NCI-H1048 (cell line): ENCODE results near the gene NFXL1.
"Not testable (repeated sequence)": the region's sequence is repeated elsewhere in the genome, so short reads cannot be mapped to it uniquely, and the experiment has no call there.

ENCODE experiments used
- DNase-seq: peaks from one replicate; lab custom pipeline; 2025; lab: John Stamatoyannopoulos, UW

Gene NFXL1

DNA sequence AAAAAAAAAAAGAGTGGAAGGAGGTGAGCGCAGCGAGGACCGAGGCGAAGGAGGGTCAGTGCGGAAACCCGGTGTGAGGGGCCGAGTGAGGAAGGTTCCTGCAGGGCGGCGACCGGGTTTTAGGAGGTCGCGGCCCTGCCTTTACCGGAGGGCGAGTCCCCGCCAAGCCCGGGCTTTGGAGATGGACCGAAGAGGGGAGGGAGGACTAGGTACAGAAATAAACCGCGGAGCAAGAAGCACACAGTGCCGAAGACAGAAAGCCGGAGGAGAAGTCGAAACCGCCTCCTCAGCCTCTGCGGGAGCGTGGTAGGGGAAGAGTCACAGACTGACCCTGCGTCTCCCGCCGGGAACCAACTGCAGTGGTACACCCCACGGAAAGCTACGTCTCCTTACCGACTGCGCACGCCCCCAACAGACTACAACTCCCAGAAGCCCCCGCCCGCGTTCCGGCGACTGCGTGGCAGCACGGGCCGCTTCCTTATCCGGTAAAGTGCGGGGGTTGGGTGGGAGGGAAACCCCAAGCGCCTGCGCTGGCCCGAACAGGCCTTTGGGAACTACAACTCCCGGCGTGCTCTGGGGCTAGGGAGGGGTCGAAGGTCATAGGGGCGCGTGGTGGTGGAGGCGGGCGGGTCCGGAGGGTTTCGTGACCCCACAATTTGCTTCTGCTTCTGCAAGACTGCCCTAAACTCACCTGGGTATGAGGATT lies at the start of gene NFXL1:
TSS of gene NFXL1 (minus strand) at position 364 of the 706 bp plus-strand sequence. CDS start 380 bp downstream, outside the sequence.
- DNase-seq = peak; percentile 91

DNA sequence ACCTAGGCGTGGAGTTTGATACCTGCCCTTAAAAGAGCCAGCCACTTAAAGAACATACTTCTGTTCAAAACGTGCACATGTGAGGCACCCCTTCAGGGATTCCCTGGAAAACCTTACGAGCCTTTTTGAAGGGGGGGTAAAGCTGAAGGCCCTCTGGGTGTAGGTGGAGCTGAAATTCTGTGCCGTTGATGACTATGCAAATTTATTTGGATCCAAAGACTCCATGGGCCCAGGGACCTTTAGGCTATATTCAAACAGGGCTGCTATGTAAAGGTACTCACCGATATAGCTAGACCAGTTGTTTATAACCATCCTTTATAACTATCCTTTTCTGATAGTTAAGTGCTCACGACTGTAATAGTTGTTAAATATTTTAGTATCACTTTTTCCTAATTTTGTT lies 40.3 kb upstream of the NFXL1 start:
- peak; percentile 6 for DNase-seq

DNA sequence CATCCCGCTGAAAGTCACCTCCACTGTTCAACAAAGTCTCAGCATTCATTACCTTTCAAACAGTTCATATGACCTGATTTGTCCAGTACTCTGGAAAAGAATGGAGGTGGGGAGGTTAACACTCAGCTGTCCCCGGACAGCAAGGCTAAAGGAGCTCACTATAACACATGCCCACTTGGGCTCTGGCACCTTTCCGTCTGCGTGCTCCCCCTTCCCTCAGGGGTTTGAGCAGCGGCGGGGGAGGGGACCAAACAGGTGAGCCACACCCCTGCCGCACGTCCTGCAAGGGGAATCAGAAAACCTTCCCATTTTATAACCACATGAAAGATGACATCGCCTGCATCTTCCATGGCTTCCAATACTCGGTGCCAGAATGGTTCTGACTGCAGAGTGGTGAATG lies 39.9 kb upstream of the NFXL1 start:
- DNase-seq = no peak

DNA sequence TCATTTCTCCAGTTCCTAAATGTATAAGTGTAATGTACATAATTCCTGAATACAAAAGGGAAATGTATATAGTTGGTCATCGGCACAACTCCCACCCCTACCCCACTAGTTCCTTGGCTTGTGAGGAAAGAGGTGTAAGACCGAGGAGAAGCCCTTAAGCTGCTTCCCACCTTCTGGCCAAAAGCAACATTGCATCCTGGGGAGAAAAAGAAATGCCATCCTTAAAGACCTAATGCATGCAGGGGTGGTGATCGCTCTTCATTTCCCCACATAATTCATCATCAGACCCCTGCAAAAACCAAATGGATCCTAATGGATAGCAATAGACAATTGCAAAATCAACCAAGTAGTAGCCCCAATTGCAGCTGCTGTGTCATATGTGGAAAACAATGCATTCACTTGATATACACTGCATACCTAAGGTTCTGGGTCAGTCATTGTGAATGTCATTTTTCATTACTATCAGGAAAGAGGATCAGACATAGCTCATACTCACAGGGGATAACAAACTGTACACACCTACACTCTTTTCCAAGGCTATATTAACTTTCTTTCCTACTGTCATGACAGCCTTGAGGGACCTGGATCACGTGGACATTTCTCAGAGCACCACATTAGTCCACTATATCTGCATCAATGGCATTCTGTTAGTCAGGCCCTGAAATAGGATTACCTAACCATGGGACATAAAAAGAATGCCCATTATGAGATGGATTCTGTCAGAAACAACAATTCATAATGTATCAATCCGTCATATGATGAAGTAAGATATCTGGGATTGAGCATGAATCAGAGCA lies 31.7 kb upstream of the NFXL1 start:
- DNase-seq = no peak

DNA sequence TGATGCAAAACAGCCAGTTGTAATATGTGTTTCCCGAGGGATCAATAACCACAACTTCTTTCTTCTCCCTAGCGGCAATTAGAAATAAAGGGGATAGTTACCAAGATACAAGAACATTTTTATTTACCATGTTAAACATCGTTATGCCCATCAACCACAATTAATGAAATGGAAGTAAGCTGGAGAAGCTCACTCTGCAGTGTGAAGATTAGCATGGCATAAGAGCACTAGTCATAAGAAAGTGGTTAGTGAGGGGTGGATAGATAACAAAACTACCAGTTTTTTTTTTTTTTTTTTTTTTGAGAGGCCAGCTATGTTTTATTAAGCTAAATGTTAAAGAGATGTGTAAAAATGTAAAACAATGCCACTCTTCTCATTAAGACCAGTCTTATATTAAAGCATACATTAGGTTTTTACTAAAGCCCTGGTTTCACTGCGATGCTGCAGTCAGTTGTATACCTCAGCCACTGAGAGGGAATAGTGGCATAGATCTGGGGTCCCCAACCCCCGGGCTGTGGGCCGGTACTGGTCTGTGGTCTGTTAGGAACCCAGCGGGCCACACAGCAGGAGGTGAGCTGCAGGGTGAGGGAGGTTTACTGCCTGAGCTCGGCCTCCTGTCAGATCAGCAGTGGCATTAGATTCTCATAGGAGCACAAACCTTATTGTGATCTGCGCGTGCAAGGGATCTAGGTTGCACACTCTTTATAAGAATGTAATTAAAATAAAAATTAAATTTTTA lies 27.9 kb upstream of the NFXL1 start:
- no peak for DNase-seq

DNA sequence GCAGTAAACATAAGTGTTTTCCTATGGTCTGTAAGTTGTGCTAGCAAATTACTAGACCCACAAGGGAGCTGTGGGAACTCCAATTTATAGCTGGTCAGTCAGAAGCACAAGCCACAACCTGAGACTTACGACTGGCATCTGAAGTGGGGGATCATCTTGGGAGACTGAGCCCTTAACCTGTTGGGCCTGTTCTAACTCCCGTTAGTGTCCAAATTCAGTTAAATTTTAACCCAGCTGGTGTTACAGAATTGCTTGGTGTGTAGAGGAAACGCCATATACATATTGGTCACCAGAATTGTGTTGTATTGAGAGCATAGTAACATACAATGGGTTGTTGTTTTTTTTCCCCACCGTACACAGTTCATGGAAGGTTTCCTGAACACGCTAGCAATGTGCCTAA lies 25.1 kb upstream of the NFXL1 start:
- DNase-seq = no peak

DNA sequence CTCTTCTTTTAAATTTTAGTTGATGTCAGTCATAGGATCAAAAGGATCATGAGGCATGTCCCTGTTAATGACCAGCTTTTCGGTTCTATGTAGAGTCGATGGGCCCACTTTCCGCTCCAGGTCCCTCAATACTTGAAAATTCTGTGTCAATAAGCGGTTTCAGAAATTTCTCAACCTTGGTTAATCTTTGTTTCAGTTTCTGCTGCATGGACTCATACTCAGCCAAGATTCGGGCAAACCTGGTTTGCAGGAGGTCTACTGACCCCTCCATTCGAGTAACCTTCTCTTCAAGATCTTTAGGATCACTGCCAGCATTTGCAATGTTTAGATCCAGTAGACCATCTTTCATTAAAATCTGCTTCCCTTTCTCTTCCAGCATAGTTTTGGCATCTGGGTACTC lies 22.0 kb upstream of the NFXL1 start:
- DNase-seq = no peak

DNA sequence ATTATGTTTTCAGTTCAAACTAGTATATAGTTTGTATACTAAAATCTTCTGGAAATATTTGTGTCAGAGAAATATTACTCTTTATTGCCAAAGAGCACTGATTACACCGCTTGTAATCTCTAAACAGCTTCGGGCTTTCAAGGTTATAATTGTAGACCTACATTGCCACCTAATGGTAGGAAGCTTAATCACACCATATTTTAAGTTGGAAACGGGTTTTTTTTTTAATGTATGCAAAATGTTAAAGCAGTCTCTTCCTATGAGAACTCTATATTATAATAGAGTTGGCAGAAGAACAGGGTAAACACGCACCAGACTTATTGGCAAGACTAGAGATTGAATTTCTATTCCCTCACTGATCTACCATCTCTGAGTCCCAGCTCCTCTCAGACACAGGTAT lies 19.5 kb upstream of the NFXL1 start:
- peak; percentile 8 for DNase-seq

DNA sequence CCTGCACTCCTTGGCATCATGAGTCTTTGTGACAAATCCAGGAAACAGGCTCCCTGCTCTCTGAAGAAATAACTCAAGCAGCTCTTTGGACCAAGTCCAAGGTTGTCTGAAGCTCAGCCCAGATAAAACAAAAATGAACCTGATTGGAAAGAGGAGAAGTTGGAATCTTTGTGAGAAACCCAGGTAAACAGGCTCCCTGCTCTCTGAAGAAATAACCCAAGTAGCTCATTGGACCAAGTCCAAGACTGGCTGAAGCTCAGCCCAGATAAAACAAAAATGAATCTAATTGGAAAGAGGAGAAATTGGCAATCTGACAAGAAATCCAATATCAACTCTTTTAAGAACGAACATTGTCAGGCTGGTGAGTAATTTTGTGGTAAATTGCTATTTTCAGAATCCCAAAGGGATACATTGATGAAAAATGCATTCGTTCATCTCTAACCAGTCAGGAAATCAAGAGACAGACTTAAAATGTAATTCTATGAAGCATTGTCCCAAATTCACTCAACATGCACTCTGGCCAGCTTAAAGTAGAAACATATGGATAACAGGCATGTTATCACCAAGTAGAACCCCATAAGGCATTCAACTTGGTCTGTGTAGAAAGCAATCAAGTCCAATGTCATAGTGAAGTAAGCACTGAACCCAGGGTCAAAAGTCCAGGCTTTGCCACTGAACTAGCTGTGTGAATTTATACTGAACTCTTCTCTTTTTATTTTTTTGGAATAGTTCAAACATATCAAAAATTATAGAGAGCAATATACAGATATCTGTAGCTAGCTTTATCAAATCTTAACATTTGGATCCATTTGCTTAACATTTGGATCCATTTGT lies 16.8 kb upstream of the NFXL1 start:
- DNase-seq = no peak

DNA sequence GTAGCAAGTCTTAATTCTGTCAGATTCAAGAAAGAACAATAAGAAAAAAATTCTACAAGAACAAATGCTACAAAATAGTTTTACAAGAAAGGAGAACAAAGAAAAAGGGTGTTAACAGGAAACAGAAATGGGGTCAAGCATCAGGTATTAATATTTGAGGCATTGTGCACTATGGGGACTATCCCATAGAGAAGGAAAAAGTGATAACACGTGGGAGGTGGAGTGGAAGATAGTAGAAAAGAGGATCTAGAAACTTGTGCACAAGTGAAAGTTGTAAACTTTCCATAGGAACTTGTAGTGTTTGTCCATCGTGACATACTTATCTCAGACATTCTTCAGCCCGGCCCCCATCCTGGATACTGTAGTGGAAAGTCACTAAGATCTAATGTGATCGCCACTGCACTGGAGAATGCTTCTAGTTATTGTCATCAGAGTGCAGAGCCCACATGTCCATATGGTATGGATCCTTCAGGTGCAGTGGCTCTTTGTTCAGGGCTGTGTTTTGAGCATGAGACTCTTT lies 15.4 kb upstream of the NFXL1 start:
- DNase-seq = no peak

DNA sequence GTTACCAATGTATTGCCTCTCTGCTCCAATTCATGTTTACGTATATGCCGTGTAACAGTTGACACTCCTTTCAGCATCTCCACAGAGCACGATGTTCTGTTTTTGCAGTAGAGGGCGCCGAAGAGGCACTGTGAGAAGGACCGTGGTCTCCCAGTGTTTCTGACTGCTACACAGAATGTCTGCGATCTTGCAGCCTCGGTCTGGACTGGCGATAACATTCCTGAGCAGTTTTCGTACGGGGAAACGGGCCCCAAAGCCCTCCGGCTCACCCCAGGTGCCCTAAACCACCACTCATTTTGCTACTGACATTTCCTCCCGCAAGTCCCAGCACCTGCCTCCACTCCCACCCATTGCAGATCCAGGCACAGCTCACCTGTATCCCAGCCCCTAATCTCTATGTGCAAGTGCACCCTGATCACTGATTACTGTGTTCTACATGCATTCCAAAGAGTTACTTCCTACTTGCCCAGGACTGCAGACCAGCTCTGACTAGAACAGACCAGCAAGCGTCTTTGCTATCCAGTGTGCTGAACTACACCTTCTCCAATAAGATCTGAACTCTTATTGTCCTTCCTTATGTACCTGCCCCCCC lies 12.4 kb upstream of the NFXL1 start:
- peak; percentile 25 for DNase-seq

DNA sequence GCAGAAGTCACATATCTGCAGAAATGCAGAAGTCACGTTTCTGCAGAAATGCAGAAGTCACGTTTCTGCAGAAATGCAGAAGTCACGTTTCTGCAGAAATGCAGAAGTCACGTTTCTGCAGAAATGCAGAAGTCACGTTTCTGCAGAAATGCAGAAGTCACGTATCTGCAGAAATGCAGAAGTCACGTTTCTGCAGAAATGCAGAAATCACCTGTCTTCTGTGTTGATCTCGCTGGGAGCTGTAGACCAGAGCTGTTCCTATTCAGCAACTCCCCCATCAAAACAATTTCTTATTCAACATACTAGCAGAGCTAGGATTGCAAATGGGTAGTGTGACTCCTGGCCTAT lies 8.9 kb upstream of the NFXL1 start:
- not testable (repeated sequence) for DNase-seq

DNA sequence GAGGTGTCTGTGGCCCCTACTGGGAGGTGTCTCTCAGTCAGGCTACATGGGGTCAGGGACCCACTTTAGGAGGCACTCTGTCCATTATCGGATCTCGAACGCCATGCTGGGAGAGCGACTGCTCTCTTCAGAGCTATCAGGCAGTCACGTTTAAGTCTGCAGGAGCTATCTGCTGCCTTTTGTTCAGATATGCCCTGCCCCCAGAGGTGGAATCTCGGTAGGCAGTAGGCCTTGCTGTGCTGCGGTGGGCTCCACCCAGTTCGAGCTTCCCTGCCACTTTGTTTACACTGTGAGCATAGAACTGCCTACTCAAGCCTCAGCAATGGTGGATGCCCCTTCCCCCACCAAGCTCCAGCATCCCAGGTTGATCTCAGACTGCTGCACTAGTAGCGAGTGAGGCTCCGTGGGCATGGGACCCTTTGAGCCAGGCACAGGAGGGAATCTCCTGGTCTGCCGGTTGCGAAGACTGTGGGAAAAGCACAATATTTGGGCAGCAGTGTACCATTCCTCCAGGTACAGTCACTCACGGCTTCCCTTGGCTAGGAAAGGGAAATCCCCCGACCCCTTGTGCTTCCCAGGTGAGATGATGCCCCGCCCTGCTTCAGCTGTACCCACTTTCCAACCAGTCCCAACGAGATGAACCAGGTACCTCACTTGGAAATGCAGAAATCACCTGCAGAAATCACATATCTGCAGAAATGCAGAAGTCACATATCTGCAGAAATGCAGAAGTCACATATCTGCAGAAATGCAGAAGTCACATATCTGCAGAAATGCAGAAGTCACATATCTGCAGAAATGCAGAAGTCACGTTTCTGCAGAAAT lies 8.3 kb upstream of the NFXL1 start:
- not testable (repeated sequence) for DNase-seq

DNA sequence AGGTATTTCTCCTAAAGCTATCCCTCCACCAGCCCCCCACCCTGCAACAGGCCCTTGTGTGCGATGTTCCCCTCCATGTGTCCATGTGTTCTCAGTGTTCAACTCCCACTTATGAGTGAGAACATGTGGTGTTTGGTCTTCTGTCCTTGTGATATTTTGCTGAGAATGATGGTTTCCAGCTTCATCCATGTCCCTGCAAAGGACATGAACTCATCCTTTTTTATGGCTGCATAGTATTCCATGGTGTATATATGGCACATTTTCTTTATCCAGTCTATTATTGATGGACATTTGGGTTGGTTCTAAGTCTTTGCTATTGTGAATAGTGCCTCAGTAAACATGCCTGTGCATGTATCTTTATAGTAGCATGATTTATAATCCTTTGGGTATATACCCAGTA lies 2.8 kb upstream of the NFXL1 start:
- not testable (repeated sequence) for DNase-seq

DNA sequence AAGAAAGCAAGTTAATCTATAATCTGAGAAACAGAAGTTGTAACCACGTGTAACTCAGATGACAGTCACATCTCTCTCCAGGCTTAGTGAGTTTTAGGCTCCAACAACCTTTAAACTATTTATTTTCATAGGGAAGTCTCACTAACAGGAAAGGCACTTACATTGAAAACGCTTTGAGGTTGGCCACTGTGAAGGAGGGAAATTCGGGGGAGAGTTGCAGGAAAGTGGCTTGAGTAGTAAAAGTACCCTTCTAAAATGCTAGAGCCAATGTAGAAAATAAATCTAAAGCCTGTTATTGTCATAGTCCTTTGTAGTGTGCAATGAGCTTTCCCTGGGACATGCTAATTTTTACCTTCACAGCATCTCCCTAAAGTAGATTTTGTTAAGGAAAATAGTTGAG lies 995 bp upstream of the NFXL1 start:
- DNase-seq = no peak

DNA sequence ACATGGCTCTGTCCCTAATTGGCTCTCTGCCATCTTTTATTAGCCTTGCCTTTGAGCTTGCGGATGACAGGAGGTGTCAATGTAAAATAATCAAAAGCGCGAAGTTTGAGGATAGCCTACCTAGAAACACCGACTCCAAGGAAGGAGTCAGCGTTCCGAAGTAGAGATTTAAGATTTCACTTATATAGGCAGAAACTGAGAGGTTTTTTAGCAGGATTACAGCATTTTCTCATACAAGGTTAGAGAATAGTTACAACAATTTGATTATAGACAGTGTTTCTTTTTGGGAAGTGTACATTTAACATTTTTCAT lies 499 bp upstream of the NFXL1 start:
- no peak for DNase-seq

DNA sequence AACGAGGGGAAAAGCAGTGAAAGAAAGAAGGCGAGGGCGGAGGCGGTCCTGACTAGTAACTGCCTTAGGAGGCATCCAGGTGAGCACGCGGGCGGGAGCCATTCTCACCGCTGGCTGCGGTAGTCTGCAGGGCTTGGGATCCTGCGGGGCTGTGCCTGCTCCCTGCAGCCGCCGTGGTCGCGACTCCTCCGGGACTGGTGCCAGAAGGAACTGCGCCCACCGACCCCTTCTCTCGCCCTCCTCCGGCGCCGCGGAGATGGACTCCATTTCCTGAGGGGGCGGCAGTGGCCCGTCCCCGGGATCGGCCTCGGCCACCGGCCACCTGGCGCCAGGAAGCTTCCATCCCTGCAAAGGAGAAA lies 543 bp downstream of the NFXL1 start:
- DNase-seq = no peak

DNA sequence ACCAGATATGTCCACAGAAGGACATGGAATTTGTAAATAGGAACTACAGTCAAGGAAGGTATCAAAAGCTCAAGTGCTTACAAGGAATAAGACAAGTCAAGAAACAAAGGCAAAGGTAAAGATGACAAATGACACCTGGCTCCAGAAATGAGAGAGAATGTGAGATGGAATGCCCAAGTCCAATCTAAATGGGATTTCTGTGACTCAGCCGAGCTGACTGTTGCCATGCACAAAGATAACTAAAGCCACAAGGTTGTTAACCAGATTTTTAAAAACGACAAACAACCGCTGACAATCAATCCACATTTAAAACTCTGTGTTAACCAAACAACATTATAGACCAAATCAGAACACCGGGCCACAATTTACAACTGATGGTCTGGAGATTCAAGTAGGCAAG lies 1.1 kb downstream of the NFXL1 start:
- no peak for DNase-seq

DNA sequence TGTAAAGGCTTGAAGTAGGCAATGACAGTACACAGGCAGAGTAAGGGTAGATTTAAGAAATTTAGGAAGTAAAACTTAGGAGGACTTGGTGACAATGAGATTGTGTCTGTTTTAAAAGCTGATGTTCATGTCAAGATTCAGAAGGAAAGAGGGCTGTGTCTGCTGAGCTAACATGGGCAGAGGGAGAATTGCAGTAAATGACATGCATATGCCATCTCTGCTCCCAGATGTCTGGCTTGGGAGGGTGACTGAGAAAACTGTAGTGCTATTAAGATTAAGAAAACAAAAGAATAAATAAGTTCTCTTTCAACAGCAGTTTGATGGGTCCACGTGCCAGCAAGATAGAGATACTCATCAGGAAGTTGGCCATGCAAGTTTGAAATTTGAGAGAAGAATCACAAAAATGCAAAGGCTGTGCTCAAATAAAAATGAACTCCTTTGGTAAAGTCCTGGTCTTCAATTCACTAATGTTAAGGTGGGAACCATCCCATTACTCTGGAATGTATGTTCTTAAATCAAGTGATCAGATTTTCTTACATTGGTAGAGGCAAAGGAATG lies 7.2 kb downstream of the NFXL1 start:
- no peak for DNase-seq

DNA sequence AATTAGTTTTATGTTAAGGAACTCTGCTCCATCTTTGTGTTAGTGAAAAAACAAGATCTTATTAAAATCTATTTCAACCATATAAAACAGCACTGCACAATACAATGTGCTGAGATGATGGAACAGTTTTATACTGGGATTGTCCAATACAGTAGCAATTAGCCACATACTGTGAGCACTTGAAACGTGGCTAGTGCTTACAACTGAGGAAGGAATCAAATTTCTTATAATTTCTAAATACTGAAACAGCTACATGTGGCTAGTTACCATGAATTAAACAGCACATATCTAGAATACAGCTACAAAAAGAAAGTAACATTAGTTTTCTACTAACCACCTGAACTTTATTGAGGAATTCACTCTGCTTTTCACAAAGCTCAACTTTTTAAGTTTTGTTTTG lies 14.7 kb downstream of the NFXL1 start:
- no peak for DNase-seq

DNA sequence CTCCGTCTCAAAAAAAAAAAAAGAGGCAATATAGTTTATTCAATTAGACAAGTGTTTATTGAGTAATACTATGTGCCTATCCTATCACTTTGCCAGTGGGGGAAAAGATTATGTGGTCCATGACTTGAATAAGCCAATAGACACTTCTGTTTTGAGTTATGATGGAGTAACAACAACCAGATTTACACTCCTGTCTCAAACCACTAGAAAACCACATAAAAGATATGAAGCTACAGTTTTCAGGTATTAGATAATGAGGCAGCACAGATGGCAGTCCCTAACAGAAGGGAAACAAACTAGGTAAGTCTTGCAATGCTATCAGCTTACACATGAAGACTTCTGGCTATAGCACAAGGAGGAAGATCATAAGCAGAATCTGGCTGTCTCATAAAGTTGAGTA lies 22.5 kb downstream of the NFXL1 start:
- DNase-seq = no peak
